ENCODE data around the gene SHOX. TPM values are rescaled to one million over a fixed set of nuclear protein-coding genes. Genes with fewer than 3 reads are reported as not detected.
"Not testable (repeated sequence)": the region's sequence is repeated elsewhere in the genome, so short reads cannot be mapped to it uniquely, and the experiment has no call there.

The SHOX gene
- total and polyA plus RNA-seq, 7 donors = 0.06 to 0.60 (median 0.32) TPM; not detected in 3

DNA sequence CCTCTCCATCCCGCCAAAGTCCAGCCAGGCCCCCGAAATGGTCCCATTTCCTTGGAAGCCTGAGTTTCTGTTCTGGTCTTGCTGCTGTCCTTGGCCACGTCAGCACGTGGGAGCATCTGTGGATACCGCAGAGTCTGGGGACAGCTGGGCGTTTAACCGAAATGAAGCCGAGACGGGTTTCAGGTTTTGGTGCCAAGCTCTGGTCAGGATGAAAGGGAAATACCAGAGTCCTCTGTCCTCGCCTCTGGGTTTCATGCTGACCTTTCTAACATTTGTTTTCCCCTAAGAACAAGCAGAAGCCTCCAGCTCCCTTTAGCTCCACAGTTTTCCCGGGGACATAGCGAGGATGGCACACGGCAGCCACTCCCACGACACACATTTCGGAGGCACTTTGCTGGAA, 19.7 kb downstream of the SHOX start:
- Histone ChIP-seq H3K36me3 (no peaks in the 10 kb centered on the region), H3K9me3 (peaks cover 0 to 3% (median 0%) of the 10 kb centered on the region in 4 donors), H3K4me1 (no peaks in the 10 kb centered on the region), H3K27ac (no peak overlapping the region), H3K4me3 (no peak overlapping the region), H3K27me3 (peaks cover 0 to 33% (median 0%) of the 10 kb centered on the region in 3 donors)
- WGBS, 2 donors = 87 to 90% methylated on average over 15 of the region's 15 CpGs
- no peak for DNase-seq
- intact Hi-C loops (cut with DNase I) = no loop called here
- TF ChIP-seq, protein P1, sequence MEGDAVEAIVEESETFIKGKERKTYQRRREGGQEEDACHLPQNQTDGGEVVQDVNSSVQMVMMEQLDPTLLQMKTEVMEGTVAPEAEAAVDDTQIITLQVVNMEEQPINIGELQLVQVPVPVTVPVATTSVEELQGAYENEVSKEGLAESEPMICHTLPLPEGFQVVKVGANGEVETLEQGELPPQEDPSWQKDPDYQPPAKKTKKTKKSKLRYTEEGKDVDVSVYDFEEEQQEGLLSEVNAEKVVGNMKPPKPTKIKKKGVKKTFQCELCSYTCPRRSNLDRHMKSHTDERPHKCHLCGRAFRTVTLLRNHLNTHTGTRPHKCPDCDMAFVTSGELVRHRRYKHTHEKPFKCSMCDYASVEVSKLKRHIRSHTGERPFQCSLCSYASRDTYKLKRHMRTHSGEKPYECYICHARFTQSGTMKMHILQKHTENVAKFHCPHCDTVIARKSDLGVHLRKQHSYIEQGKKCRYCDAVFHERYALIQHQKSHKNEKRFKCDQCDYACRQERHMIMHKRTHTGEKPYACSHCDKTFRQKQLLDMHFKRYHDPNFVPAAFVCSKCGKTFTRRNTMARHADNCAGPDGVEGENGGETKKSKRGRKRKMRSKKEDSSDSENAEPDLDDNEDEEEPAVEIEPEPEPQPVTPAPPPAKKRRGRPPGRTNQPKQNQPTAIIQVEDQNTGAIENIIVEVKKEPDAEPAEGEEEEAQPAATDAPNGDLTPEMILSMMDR (IDR thresholded peaks at IDR 0.05) = no peak
- TF ChIP-seq POLR2A (IDR thresholded peaks at IDR 0.05) (no peak), EP300 (IDR thresholded peaks at IDR 0.05) (no peak), POLR2AphosphoS5 (IDR thresholded peaks at IDR 0.05) (no peak)

DNA sequence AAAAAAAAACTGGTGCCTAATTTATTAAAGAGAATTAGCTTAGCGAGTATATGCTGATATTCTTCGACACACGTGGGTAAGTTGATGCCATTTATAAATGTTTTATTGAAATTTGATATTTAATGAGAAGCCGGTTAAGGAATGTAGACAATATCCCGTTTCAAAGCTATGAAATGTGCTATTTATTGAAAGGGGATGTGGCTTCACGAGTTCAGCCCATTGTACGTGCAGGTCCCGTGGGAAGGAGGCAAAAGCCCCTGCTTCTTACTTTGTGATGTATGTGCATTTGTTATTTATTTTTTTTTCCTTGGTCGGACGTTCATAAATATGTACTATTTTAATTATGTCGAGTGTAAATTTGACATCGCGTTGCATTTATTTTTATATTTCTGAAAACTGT, 20.2 kb downstream of the SHOX start:
- Histone ChIP-seq H3K36me3 (no peaks in the 10 kb centered on the region), H3K27me3 (peaks cover 0 to 28% (median 0%) of the 10 kb centered on the region in 3 donors), H3K9me3 (peaks cover 0 to 3% (median 0%) of the 10 kb centered on the region in 4 donors), H3K4me1 (no peaks in the 10 kb centered on the region), H3K27ac (no peak overlapping the region), H3K4me3 (no peak overlapping the region)
- TF ChIP-seq POLR2A (IDR thresholded peaks at IDR 0.05) = no peak
- no peak for TF ChIP-seq POLR2AphosphoS5 (IDR thresholded peaks at IDR 0.05)
- no peak for TF ChIP-seq EP300 (IDR thresholded peaks at IDR 0.05)
- TF ChIP-seq, protein P1 (IDR thresholded peaks at IDR 0.05) = no peak
- intact Hi-C loops (cut with DNase I) = no loop called here
- 78 to 84% methylated on average over 13 of the region's 13 CpGs for WGBS, 2 donors
- no peak for DNase-seq

DNA sequence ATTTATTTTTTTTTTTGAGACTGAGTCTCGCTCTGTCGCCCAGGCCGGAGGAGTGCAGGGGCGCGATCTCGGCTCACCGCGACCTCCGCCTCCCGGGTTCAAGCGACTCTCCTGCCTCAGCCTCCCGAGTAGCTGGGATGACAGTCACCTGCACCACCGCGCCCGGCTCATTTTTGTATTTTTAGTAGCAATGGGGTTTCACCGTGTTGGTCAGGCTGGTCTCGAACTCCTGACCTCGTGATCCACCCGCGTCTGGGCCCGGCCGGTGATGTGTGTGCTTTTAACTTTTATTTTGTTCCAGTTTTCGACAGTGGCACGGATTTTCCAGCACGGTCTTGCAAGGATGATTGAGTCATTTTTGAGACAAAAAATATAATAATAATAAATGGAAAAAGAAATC, 21.3 kb downstream of the SHOX start:
- intact Hi-C loops (cut with DNase I); DNase-seq; H3K27ac ChIP-seq; H3K4me3 ChIP-seq; H3K9me3 ChIP-seq; H3K36me3 ChIP-seq; H3K4me1 ChIP-seq: not testable (repeated sequence)
- peaks cover 0 to 20% (median 0%) of the 10 kb centered on the region in 3 donors for H3K27me3 ChIP-seq
- WGBS, 2 donors = 86 to 88% methylated on average over 25 of the region's 25 CpGs

DNA sequence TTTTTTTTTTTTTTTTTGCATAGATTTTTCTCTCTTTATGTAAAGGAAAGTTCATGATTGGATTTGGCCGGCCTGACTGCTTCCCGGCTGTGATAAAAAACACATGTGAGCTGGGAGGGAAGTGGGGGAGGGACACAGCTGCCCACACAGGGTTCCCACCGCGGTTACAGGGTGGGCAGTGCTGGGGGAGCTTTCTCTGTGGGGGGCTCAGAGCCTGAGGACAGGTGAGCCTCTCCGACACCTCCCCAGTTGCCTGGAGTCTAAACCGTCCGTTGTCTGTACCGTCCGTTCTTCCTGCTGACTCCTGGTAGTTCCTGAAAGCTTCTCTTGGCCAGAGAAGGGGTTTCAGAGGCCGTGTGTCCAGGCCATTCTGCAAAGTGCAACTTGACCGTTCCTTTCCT, 21.8 kb downstream of the SHOX start:
- Histone ChIP-seq H3K9me3 (peaks cover 0 to 3% (median 0%) of the 10 kb centered on the region in 4 donors), H3K4me3 (no peak overlapping the region), H3K36me3 (no peaks in the 10 kb centered on the region), H3K27ac (no peak overlapping the region), H3K4me1 (no peaks in the 10 kb centered on the region), H3K27me3 (peaks cover 0 to 20% (median 0%) of the 10 kb centered on the region in 3 donors)
- 41 to 58% methylated on average over 11 of the region's 11 CpGs for WGBS, 2 donors
- no peak for DNase-seq
- TF ChIP-seq, protein P1 (IDR thresholded peaks at IDR 0.05) = no peak
- TF ChIP-seq POLR2A (IDR thresholded peaks at IDR 0.05) (no peak), POLR2AphosphoS5 (IDR thresholded peaks at IDR 0.05) (no peak), EP300 (IDR thresholded peaks at IDR 0.05) (no peak)
- intact Hi-C loops (cut with DNase I) = no loop called here

DNA sequence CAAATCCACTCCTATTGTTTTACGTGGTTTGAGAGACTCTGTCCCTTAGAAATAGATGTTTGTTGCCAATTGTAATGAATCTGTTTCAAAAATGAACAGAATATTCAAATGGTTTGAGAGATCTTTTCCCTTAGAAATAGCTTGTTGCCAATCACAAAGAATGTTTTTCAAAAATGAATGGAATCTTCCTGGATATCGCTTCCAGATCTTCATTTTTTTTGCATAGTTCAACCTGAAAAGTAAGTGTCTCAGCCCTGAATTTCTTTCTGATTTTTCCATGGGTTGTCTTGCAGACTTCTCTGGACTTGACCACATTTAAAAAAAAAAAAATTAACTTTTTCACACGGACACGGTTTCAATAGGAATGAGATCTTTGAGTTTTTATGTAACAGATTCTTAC, 22.7 kb downstream of the SHOX start:
- 73 to 75% methylated on average over 4 of the region's 4 CpGs for WGBS, 2 donors

More for the DNA sequence above, 22.7 kb downstream of the SHOX start:
- DNase-seq = no peak
- no peak for TF ChIP-seq EP300 (IDR thresholded peaks at IDR 0.05)
- TF ChIP-seq, protein P1 (IDR thresholded peaks at IDR 0.05) = no peak
- no peak for TF ChIP-seq POLR2AphosphoS5 (IDR thresholded peaks at IDR 0.05)
- no peak for TF ChIP-seq POLR2A (IDR thresholded peaks at IDR 0.05)
- Histone ChIP-seq H3K27ac (no peak overlapping the region), H3K36me3 (no peaks in the 10 kb centered on the region), H3K4me3 (no peak overlapping the region), H3K9me3 (peaks cover 0 to 3% (median 0%) of the 10 kb centered on the region in 4 donors), H3K27me3 (peaks cover 0 to 17% (median 0%) of the 10 kb centered on the region in 3 donors), H3K4me1 (no peaks in the 10 kb centered on the region)
- intact Hi-C loops (cut with DNase I) = no loop called here

All from sigmoid colon (tissue), 7 donors.